Epithelial cell of proximal tubule (primary cell): ENCODE results near the gene CCL27. TPM values are rescaled to one million over a fixed set of nuclear protein-coding genes. Genes with fewer than 3 reads are reported as not detected.
A peak's percentile ranks its signal among the peaks of the same experiment; 100 is the strongest.

ENCODE experiments used
- DNase-seq: peaks from one replicate; pipeline ENCODE4 v3.0.0-alpha.2; 2011; ENCODE audit warnings: low read depth
- H3K4me3 ChIP-seq: 2 replicates; pipeline ENCODE4 v1.5.1; 2011; ENCODE audit warnings: low read depth, mild to moderate bottlenecking, low read length
- CTCF ChIP-seq: conservative IDR thresholded peaks from 2 replicates; pipeline ENCODE4 v1.5.1; 2012; ENCODE audit warnings: low read depth, mild to moderate bottlenecking, low read length
- total RNA-seq: library from RNA; depleted of rRNA; stranded (reverse); fragments of >200 nt; gene quantifications from 2 replicates; pipeline ENCODE4 v1.2.3, GENCODE V29; 2015

Gene CCL27
- total RNA-seq, 1 donor from 2014 or later, result not detected

GRCh38 chr9:34701023-34701768 is 38.7 kb upstream of the CCL27 start:
- DNase-seq, result no peak
- peak overlapping the region; percentile 65 for H3K4me3 ChIP-seq
- peak; percentile 79 for TF ChIP-seq CTCF

- H3K4me3 ChIP-seq, result no peak overlapping the region
- no peak for TF ChIP-seq CTCF
- DNase-seq, result no peak
Measured at GRCh38 chr9:34694811-34695210, 32.4 kb upstream of the CCL27 start.

- no peak overlapping the region for H3K4me3 ChIP-seq
- DNase-seq, result no peak
- no peak for TF ChIP-seq CTCF
Measured at GRCh38 chr9:34693560-34693959, 31.1 kb upstream of the CCL27 start.

GRCh38 chr9:34691936-34692315 is 29.5 kb upstream of the CCL27 start:
- no peak overlapping the region for H3K4me3 ChIP-seq
- DNase-seq, result no peak
- no peak for TF ChIP-seq CTCF

GRCh38 chr9:34690983-34691935 is 28.8 kb upstream of the CCL27 start, which contains the start of gene CCL19:
TSS of gene CCL19 (minus strand) at chr9:34691276. CDS start at chr9:34691139, 137 bp downstream.
- DNase-seq, result no peak
- H3K4me3 ChIP-seq, result no peak within 1 kb of the TSS
- TF ChIP-seq CTCF, result no peak

GRCh38 chr9:34689512-34689911 is 27.1 kb upstream of the CCL27 start:
- TF ChIP-seq CTCF, result no peak
- DNase-seq, result no peak
- no peak overlapping the region for H3K4me3 ChIP-seq
